Measurements from ENCODE around the gene TNFRSF4.

Gene TNFRSF4

GRCh38 chr1:1166642-1167397 lies 47.1 kb downstream of the TNFRSF4 start:
- no peak for DNase-seq (ENCODE audit: low spot score in 2 of 2)
- peaks cover 2% of the 10 kb centered on the region for H3K27me3 Mint-ChIP-seq
- H3K9me3 Mint-ChIP-seq = no peaks in the 10 kb centered on the region

GRCh38 chr1:1165900-1166421 lies 48.0 kb downstream of the TNFRSF4 start:
- DNase-seq (ENCODE audit: low spot score in 2 of 2) (no peak), ATAC-seq (ENCODE audit: low read depth) (no peak)
- Mint-ChIP-seq H3K4me3 (no peak overlapping the region), H3K27ac (no peak overlapping the region), H3K4me1 (peaks cover 14% of the 10 kb centered on the region), H3K9me3 (no peaks in the 10 kb centered on the region), H3K36me3 (no peaks in the 10 kb centered on the region), H3K27me3 (peaks cover 2% of the 10 kb centered on the region)

More at GRCh38 chr1:1166642-1167397, 47.1 kb downstream of the TNFRSF4 start:
- ATAC-seq (ENCODE audit: low read depth) = no peak
- Mint-ChIP-seq H3K27ac (no peak overlapping the region), H3K36me3 (no peaks in the 10 kb centered on the region), H3K4me1 (peaks cover 17% of the 10 kb centered on the region), H3K4me3 (peak overlapping the region; percentile 27)

- DNase-seq (ENCODE audit: low spot score in 2 of 2) (no peak), ATAC-seq (ENCODE audit: low read depth) (no peak)
- Mint-ChIP-seq H3K4me3 (no peak overlapping the region), H3K9me3 (no peaks in the 10 kb centered on the region), H3K27me3 (peaks cover 2% of the 10 kb centered on the region), H3K4me1 (peaks cover 12% of the 10 kb centered on the region), H3K36me3 (no peaks in the 10 kb centered on the region), H3K27ac (no peak overlapping the region)
Measured at GRCh38 chr1:1165485-1165884, 48.5 kb downstream of the TNFRSF4 start.

GRCh38 chr1:1164701-1165451 lies 49.1 kb downstream of the TNFRSF4 start:
- ATAC-seq (ENCODE audit: low read depth) (no peak), DNase-seq (ENCODE audit: low spot score in 2 of 2) (no peak)
- Mint-ChIP-seq H3K4me3 (no peak overlapping the region), H3K4me1 (peaks cover 8% of the 10 kb centered on the region), H3K27me3 (peaks cover 2% of the 10 kb centered on the region), H3K27ac (no peak overlapping the region), H3K9me3 (no peaks in the 10 kb centered on the region), H3K36me3 (no peaks in the 10 kb centered on the region)

GRCh38 chr1:1164361-1164700 lies 49.6 kb downstream of the TNFRSF4 start:
- ATAC-seq (ENCODE audit: low read depth) (no peak), DNase-seq (ENCODE audit: low spot score in 2 of 2) (no peak)
- Mint-ChIP-seq H3K36me3 (no peaks in the 10 kb centered on the region), H3K4me1 (peaks cover 6% of the 10 kb centered on the region), H3K4me3 (no peak overlapping the region), H3K27me3 (peaks cover 2% of the 10 kb centered on the region), H3K27ac (no peak overlapping the region), H3K9me3 (no peaks in the 10 kb centered on the region)

- ATAC-seq (ENCODE audit: low read depth) = no peak
- DNase-seq (ENCODE audit: low spot score in 2 of 2) = no peak
- peaks cover 2% of the 10 kb centered on the region for H3K27me3 Mint-ChIP-seq
- no peak overlapping the region for H3K27ac Mint-ChIP-seq
- H3K4me3 Mint-ChIP-seq = no peak overlapping the region
- no peaks in the 10 kb centered on the region for H3K9me3 Mint-ChIP-seq
- H3K36me3 Mint-ChIP-seq = no peaks in the 10 kb centered on the region
- H3K4me1 Mint-ChIP-seq = peaks cover 6% of the 10 kb centered on the region
Measured at GRCh38 chr1:1163538-1164070, 50.3 kb downstream of the TNFRSF4 start.

- H3K36me3 Mint-ChIP-seq = no peaks in the 10 kb centered on the region
- no peak overlapping the region for H3K4me3 Mint-ChIP-seq
- no peak for DNase-seq (ENCODE audit: low spot score in 2 of 2)
- ATAC-seq (ENCODE audit: low read depth) = no peak
- peaks cover 6% of the 10 kb centered on the region for H3K4me1 Mint-ChIP-seq
- no peaks in the 10 kb centered on the region for H3K9me3 Mint-ChIP-seq
- peaks cover 2% of the 10 kb centered on the region for H3K27me3 Mint-ChIP-seq
- no peak overlapping the region for H3K27ac Mint-ChIP-seq
Measured at GRCh38 chr1:1162597-1163537, 51.1 kb downstream of the TNFRSF4 start.

- no peak overlapping the region for H3K27ac Mint-ChIP-seq
- DNase-seq (ENCODE audit: low spot score in 2 of 2) (no peak), ATAC-seq (ENCODE audit: low read depth) (no peak)
- peaks cover 2% of the 10 kb centered on the region for H3K27me3 Mint-ChIP-seq
- peaks cover 5% of the 10 kb centered on the region for H3K4me1 Mint-ChIP-seq
- no peaks in the 10 kb centered on the region for H3K36me3 Mint-ChIP-seq
- no peak overlapping the region for H3K4me3 Mint-ChIP-seq
- H3K9me3 Mint-ChIP-seq = no peaks in the 10 kb centered on the region
Measured at GRCh38 chr1:1161683-1162079, 52.3 kb downstream of the TNFRSF4 start.

Measured in memory B cell (primary cell).